Measurements from ENCODE around the gene TRPM2. TPM values are rescaled to one million over a fixed set of nuclear protein-coding genes. Genes with fewer than 3 reads are reported as not detected.

The TRPM2 gene
- total and polyA plus RNA-seq, 2 donors (not counting 3 experiments of a cell fraction or from before 2014, with no cell fraction given) = not detected

GRCh38 chr21:44429894-44430293, 76.5 kb downstream of the TRPM2 start:
- no peaks in the 10 kb centered on the region for H3K79me2 ChIP-seq (ENCODE audit: control insufficient read depth, insufficient read depth, low read length)
- H3K4me2 ChIP-seq (ENCODE audit: insufficient read depth, low read length) = no peak overlapping the region
- no peaks in the 10 kb centered on the region for H3K27me3 ChIP-seq (ENCODE audit: control insufficient read depth in 2 of 2, insufficient read depth in 2 of 2, low read length in 2 of 2)
- FAIRE-seq = no peak
- ChIA-PET POLR2A (no interaction called here), CTCF (interaction anchor here (1.4 kb wide), 1 partner anchor 7 kb away, joined by 3 read pairs; no protein-coding TSS in a partner anchor)
- H3K36me3 ChIP-seq (ENCODE audit: control insufficient read depth in 2 of 2, extremely low read depth in 1 of 2, insufficient read depth in 2 of 2, low read length in 2 of 2) = no peaks in the 10 kb centered on the region
- dilution Hi-C loops (cut with MboI; ENCODE audit: extremely low pct_ligation_motif_present, low sequenced_read_pairs) = no loop called here
- H3K4me3 ChIP-seq (replicated peaks in 1 of 3; ENCODE audit: insufficient read depth in 1 of 3, low read depth in 1 of 3, low read length in 3 of 3) = no peak overlapping the region
- BruUV-seq (replicated peaks) = no TSS peak
- no peaks in the 10 kb centered on the region for H4K20me1 ChIP-seq (replicated peaks; ENCODE audit: control insufficient read depth, extremely low read depth, insufficient read depth, low read length)
- H3K9ac ChIP-seq (replicated peaks; ENCODE audit: extremely low read depth, insufficient read depth, low read length) = no peak overlapping the region
- no peak overlapping the region for H2AFZ ChIP-seq (ENCODE audit: low read depth, low read length)
- no peak for DNase-seq (ENCODE audit: low read depth, low spot score)
- intact Hi-C loops (cut with micrococcal nuclease) = no loop called here
- H3K27ac ChIP-seq (ENCODE audit: insufficient read depth, low read depth, low read length) = no peak overlapping the region
- TF ChIP-seq MAX (IDR thresholded peaks at IDR 0.05; ENCODE audit: insufficient read depth, insufficient read length) (no peak), EZH2 (IDR thresholded peaks at IDR 0.05; ENCODE audit: borderline replicate concordance, low read depth, low read length, severe bottlenecking) (no peak), POLR2A (IDR thresholded peaks at IDR 0.05; ENCODE audit: low read depth, low read length) (no peak)
- H3K4me1 ChIP-seq (ENCODE audit: control insufficient read depth, extremely low read depth, insufficient read depth, low read length) = no peaks in the 10 kb centered on the region
- H3K9me3 ChIP-seq (replicated peaks; ENCODE audit: control insufficient read depth, insufficient read depth, low read length) = no peaks in the 10 kb centered on the region
- H3K9me1 ChIP-seq (replicated peaks; ENCODE audit: control insufficient read depth, extremely low read depth, insufficient read depth, low read length) = no peaks in the 10 kb centered on the region

GRCh38 chr21:44431300-44431699, 77.9 kb downstream of the TRPM2 start:
- Histone ChIP-seq H3K27me3 (ENCODE audit: control insufficient read depth in 2 of 2, insufficient read depth in 2 of 2, low read length in 2 of 2) (no peaks in the 10 kb centered on the region), H3K9me3 (replicated peaks; ENCODE audit: control insufficient read depth, insufficient read depth, low read length) (no peaks in the 10 kb centered on the region), H3K27ac (ENCODE audit: insufficient read depth, low read depth, low read length) (no peak overlapping the region), H3K4me2 (ENCODE audit: insufficient read depth, low read length) (no peak overlapping the region), H3K4me1 (ENCODE audit: control insufficient read depth, extremely low read depth, insufficient read depth, low read length) (no peaks in the 10 kb centered on the region), H3K4me3 (replicated peaks in 1 of 3; ENCODE audit: insufficient read depth in 1 of 3, low read depth in 1 of 3, low read length in 3 of 3) (no peak overlapping the region), H4K20me1 (replicated peaks; ENCODE audit: control insufficient read depth, extremely low read depth, insufficient read depth, low read length) (no peaks in the 10 kb centered on the region), H2AFZ (ENCODE audit: low read depth, low read length) (no peak overlapping the region), H3K36me3 (ENCODE audit: control insufficient read depth in 2 of 2, extremely low read depth in 1 of 2, insufficient read depth in 2 of 2, low read length in 2 of 2) (no peaks in the 10 kb centered on the region), H3K79me2 (ENCODE audit: control insufficient read depth, insufficient read depth, low read length) (no peaks in the 10 kb centered on the region), H3K9ac (replicated peaks; ENCODE audit: extremely low read depth, insufficient read depth, low read length) (no peak overlapping the region), H3K9me1 (replicated peaks; ENCODE audit: control insufficient read depth, extremely low read depth, insufficient read depth, low read length) (no peaks in the 10 kb centered on the region)
- DNase-seq (ENCODE audit: low read depth, low spot score) = no peak
- intact Hi-C loops (cut with micrococcal nuclease) = no loop called here
- dilution Hi-C loops (cut with MboI; ENCODE audit: extremely low pct_ligation_motif_present, low sequenced_read_pairs) = no loop called here
- ChIA-PET CTCF (interaction anchor here (0.9 kb wide), 1 partner anchor 49 kb away, joined by 3 read pairs; no protein-coding TSS in a partner anchor), POLR2A (no interaction called here)
- BruUV-seq (replicated peaks) = no TSS peak
- TF ChIP-seq GATA2 (IDR thresholded peaks at IDR 0.05; ENCODE audit: insufficient read depth, insufficient read length, low read depth, low read length) (no peak), POLR2AphosphoS5 (IDR thresholded peaks at IDR 0.05; ENCODE audit: insufficient read depth, low read depth, low read length) (no peak), JUN (IDR thresholded peaks at IDR 0.05; ENCODE audit: borderline replicate concordance, insufficient read depth, insufficient read length, low read depth) (no peak), MYC (IDR thresholded peaks at IDR 0.05; ENCODE audit: low read depth, low read length) (no peak), EZH2 (IDR thresholded peaks at IDR 0.05; ENCODE audit: borderline replicate concordance, low read depth, low read length, severe bottlenecking) (no peak)
- no peak for FAIRE-seq

Data from endothelial cell of umbilical vein (primary cell).